Astrocyte of the cerebellum (primary cell): ENCODE measurements around the gene C11orf52.
A peak's percentile ranks its signal among the peaks of the same experiment; 100 is the strongest.
"Not testable (repeated sequence)": the region's sequence is repeated elsewhere in the genome, so short reads cannot be mapped to it uniquely, and the experiment has no call there.

Experiments used
- DNase-seq: peaks from one replicate; pipeline ENCODE4 v3.0.0-alpha.2; 2011; ENCODE audit warnings: low read depth
- H3K4me3 ChIP-seq: 2 replicates; pipeline ENCODE4 v1.5.1; 2011; ENCODE audit warnings: mild to moderate bottlenecking, low read depth, low read length, moderate library complexity
- in situ Hi-C: cut with HindIII; loops from 2 replicates; pipeline ENCODE4 v1.10.0; 2017; ENCODE audit warnings: low sequenced_read_pairs
- TF ChIP-seq, protein P1 (sequence below): IDR thresholded peaks from 2 replicates; pipeline ENCODE4 v1.5.1; 2012; ENCODE audit warnings: low read length, low read depth, moderate library complexity, mild to moderate bottlenecking; ENCODE audit errors: missing control alignments

Gene C11orf52

DNA sequence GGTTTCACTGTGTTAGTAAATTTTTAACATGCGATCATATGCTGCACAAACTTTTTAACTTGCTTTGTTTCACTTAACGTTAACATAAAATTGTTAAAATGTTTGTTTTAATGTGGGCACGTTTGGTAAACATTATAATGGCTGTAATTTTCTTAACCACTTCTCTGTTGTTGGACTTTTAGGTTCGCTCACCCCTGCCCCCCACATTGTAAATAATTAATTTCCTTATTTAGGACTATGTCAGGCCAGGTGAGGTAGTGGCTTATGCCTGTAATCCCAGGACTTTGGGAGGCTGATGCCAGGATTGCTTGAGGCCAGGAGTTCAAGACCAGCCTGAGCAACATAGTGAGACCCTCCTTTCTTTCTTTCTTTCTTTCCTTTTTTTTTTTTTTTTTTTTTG lies 11.8 kb downstream of the C11orf52 start:
- in situ Hi-C loops: no loop called here
- DNase-seq: no peak
- TF ChIP-seq, protein P1, sequence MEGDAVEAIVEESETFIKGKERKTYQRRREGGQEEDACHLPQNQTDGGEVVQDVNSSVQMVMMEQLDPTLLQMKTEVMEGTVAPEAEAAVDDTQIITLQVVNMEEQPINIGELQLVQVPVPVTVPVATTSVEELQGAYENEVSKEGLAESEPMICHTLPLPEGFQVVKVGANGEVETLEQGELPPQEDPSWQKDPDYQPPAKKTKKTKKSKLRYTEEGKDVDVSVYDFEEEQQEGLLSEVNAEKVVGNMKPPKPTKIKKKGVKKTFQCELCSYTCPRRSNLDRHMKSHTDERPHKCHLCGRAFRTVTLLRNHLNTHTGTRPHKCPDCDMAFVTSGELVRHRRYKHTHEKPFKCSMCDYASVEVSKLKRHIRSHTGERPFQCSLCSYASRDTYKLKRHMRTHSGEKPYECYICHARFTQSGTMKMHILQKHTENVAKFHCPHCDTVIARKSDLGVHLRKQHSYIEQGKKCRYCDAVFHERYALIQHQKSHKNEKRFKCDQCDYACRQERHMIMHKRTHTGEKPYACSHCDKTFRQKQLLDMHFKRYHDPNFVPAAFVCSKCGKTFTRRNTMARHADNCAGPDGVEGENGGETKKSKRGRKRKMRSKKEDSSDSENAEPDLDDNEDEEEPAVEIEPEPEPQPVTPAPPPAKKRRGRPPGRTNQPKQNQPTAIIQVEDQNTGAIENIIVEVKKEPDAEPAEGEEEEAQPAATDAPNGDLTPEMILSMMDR: no peak
- H3K4me3 ChIP-seq: no peak overlapping the region

DNA sequence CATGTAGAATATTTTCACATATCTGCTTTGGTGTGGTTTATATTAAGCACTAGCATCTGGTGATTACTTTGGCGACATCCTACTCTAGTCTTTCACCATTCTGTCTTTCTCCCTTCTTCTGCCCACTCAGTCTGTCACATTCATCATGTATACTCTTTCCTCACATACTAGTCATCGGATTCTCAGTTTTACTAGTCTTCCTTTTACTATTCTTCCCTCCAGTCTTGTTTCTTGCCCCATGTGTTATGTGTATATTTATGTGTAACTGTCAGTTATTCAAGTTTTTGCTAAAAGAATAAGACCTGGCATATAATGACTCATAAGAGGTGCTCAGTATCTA lies 13.9 kb downstream of the C11orf52 start:
- DNase-seq: no peak
- in situ Hi-C loops: no loop called here
- TF ChIP-seq, protein P1: no peak
- no peak overlapping the region for H3K4me3 ChIP-seq

DNA sequence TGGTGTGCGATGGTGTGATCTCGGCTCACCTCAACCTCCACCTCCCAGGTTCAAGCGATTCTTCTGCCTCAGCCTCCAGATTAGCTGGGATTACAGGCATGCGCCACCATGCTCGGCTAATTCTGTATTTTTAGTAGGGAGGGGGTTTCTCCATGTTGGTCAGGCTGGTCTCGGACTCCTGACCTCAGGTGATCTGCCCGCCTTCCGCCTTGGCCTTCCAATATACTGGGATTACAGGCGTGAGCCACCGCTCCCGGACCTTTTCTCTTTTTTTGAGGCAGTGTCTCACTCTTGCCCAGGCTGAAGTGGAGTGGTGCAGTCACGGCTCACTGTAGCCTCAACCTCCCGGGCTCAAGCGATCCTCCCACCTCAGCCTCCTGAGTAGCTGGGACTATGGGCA lies 14.5 kb downstream of the C11orf52 start:
- DNase-seq, H3K4me3 ChIP-seq, in situ Hi-C loops: not testable (repeated sequence)

DNA sequence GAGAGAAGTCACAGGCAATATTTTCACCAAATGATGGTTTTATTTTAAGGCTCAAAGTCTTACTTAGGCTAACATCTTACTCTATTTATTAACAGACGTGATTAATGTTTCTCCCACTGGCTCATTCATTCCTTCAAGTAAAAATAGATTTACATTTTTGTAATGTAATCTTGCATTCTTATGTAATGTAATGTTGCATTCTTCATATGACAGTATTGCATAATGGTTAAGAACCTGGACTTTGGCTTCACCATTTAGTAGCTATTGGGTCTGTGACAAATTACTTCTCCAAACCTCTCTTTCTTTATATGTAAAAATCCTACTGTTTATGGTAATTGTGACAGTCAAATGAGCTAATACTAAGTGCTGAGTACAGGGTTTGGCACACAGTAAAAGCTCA lies 15.2 kb downstream of the C11orf52 start:
- DNase-seq: no peak
- H3K4me3 ChIP-seq: no peak overlapping the region
- TF ChIP-seq, protein P1: no peak
- in situ Hi-C loops: no loop called here

DNA sequence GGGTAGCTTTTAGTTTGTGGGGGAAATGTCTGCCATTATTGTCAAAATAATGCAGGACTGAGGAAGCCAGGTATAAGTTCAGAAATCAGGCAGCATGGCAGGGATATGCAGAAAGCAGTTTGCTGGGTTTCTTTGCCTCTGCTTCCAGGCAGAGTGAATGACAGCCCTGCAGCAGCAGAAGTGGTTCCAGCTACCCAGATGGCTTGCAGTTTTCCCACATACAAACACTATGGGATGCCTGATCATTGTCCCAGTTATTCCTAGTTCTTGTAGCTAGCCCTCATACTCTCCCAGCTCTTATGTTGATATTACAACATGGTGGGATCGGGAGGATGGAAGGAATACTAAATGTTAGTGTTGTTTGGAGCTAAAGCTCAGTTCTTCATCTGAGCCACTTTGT lies 15.6 kb downstream of the C11orf52 start:
- in situ Hi-C loops: no loop called here
- DNase-seq: no peak
- TF ChIP-seq, protein P1: no peak
- H3K4me3 ChIP-seq: no peak overlapping the region

DNA sequence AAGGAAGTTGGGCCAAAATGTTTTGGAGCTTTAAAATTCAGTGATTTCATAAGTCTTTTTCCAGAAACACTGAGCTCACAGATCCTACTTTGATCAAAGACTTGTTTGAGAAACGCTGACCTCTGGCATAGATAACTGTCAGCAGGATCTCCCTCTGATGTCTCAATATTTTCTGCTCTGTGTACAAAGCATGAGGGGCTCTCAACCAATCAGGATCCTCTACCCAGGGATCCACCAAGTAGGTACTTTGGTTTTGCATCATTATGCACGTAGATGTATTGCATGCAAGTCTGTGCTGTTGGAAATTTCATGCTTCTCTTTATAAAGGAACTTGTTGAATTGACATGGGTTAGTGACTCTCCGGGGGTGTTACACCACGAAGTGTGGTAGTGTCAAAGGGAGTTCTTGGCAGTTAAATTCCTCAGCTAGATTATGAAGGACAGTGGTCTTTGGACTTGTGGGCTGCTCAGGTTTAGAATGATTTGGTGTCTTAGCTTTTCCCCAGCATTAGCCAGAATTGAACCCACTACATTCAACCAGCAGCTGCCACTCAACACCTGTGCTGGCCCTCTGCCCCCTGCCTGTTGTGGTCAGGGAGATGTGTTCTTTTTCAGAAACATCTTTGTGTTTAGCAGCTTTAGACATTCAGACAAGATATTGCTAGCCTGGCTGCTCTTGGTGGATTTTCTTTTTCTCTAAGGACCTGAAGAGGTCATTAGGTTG lies 16.8 kb downstream of the C11orf52 start:
- no peak for DNase-seq
- in situ Hi-C loops: no loop called here
- TF ChIP-seq, protein P1: no peak
- no peak overlapping the region for H3K4me3 ChIP-seq

DNA sequence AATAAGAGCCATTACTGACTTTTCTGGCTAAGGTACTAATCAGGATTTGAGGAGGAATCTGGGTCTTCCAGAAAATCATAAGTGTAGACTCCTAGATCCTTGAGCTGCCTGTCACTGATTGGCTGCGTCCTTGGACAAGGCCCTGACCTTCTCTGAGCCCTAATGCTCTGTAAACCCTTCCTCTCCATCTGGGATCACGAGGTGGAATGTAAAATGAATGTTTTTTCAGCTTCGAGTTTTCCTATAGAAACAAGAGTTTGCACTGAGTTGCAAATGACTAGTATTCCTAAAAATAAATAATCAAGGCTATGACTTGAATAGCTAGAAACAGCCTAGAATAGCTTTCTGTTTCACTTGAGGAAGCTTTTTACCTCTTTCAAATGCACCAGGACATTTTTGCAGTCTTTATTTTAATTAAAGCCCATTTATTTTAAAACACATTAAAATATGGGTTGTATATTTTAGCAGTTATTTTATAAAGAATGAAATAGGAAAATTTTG lies 17.4 kb downstream of the C11orf52 start:
- H3K4me3 ChIP-seq: peak overlapping the region; percentile 56
- TF ChIP-seq, protein P1: no peak
- in situ Hi-C loops: no loop called here

More for the DNA sequence above, 17.4 kb downstream of the C11orf52 start:
- DNase-seq: no peak
